Activated gamma-delta T cell (primary cell): ENCODE results near the gene CLEC2D.
"Not testable (repeated sequence)": the region's sequence is repeated elsewhere in the genome, so short reads cannot be mapped to it uniquely, and the experiment has no call there.

ENCODE experiments used
- DNase-seq: peaks from one replicate; lab custom pipeline; 2025; lab: John Stamatoyannopoulos, UW

Gene CLEC2D

GRCh38 chr12:9651265-9651729 is 18.2 kb upstream of the CLEC2D start:
- no peak for DNase-seq

GRCh38 chr12:9660046-9660445 is 9.5 kb upstream of the CLEC2D start:
- DNase-seq: no peak

GRCh38 chr12:9661720-9662119 is 7.8 kb upstream of the CLEC2D start:
- DNase-seq: no peak

- no peak for DNase-seq
These were observed 7.0 kb upstream of the CLEC2D start for GRCh38 chr12:9662488-9662887.

- DNase-seq: no peak
These were observed 1.9 kb upstream of the CLEC2D start for GRCh38 chr12:9667403-9668160.

- no peak for DNase-seq
These were observed 1.1 kb upstream of the CLEC2D start for GRCh38 chr12:9668161-9669018.

- DNase-seq: no peak
These were observed 540 bp upstream of the CLEC2D start for GRCh38 chr12:9669019-9669326.

GRCh38 chr12:9672340-9672739 is 2.8 kb downstream of the CLEC2D start:
- not testable (repeated sequence) for DNase-seq

- DNase-seq: no peak
These were observed 4.1 kb downstream of the CLEC2D start for GRCh38 chr12:9673404-9674225.

- no peak for DNase-seq
These were observed 4.7 kb downstream of the CLEC2D start for GRCh38 chr12:9674226-9674590.

- not testable (repeated sequence) for DNase-seq
These were observed 13.0 kb downstream of the CLEC2D start for GRCh38 chr12:9682508-9682907.

GRCh38 chr12:9682949-9683348 is 13.4 kb downstream of the CLEC2D start:
- not testable (repeated sequence) for DNase-seq

GRCh38 chr12:9685366-9685765 is 15.9 kb downstream of the CLEC2D start:
- not testable (repeated sequence) for DNase-seq

GRCh38 chr12:9685915-9686314 is 16.4 kb downstream of the CLEC2D start:
- no peak for DNase-seq

GRCh38 chr12:9687228-9687627 is 17.7 kb downstream of the CLEC2D start:
- DNase-seq: no peak

GRCh38 chr12:9692909-9693308 is 23.4 kb downstream of the CLEC2D start:
- no peak for DNase-seq

- no peak for DNase-seq
These were observed 24.7 kb downstream of the CLEC2D start for GRCh38 chr12:9694241-9694640.

- DNase-seq: not testable (repeated sequence)
These were observed 25.6 kb downstream of the CLEC2D start for GRCh38 chr12:9695150-9695549.

- not testable (repeated sequence) for DNase-seq
These were observed 26.1 kb downstream of the CLEC2D start for GRCh38 chr12:9695661-9696060.

GRCh38 chr12:9697619-9698018 is 28.1 kb downstream of the CLEC2D start:
- no peak for DNase-seq

- DNase-seq: no peak
These were observed 29.2 kb downstream of the CLEC2D start for GRCh38 chr12:9698681-9699080.

- no peak for DNase-seq
These were observed 29.9 kb downstream of the CLEC2D start for GRCh38 chr12:9699269-9699897.
